Activated naive CD8-positive, alpha-beta T cell treated with anti-CD3 and anti-CD28 coated beads for 36 hours (primary cell): ENCODE results near the gene HGFAC. TPM values are rescaled to one million over a fixed set of nuclear protein-coding genes. Genes with fewer than 3 reads are reported as not detected.
A peak's percentile ranks its signal among the peaks of the same experiment; 100 is the strongest.

Source experiments
- DNase-seq: peaks from one replicate; pipeline ENCODE4 v3.0.0; 2021
- H3K27ac Mint-ChIP-seq: one replicate; pipeline ENCODE4 v1.8.0; 2022; ENCODE audit warnings: mild to moderate bottlenecking, moderate library complexity, mixed read lengths
- H3K27me3 Mint-ChIP-seq: one replicate; pipeline ENCODE4 v1.8.0; 2022; ENCODE audit warnings: mild to moderate bottlenecking, mixed read lengths
- H3K36me3 Mint-ChIP-seq: one replicate; pipeline ENCODE4 v1.8.0; 2021; ENCODE audit warnings: mild to moderate bottlenecking, mixed read lengths
- H3K4me1 Mint-ChIP-seq: one replicate; pipeline ENCODE4 v1.8.0; 2021; ENCODE audit warnings: mixed read lengths
- H3K4me3 Mint-ChIP-seq: one replicate; pipeline ENCODE4 v1.8.0; 2022; ENCODE audit warnings: mild to moderate bottlenecking, moderate library complexity, mixed read lengths
- H3K9me3 Mint-ChIP-seq: one replicate; pipeline ENCODE4 v1.8.0; 2022; ENCODE audit warnings: mixed read lengths
- total RNA-seq, 2 experiments: library from RNA; stranded (reverse); gene quantifications; one replicate each; pipeline ENCODE4 v1.2.3, GENCODE V29; 2021

Gene HGFAC
- total RNA-seq, 2 experiments from 2014 or later: not detected

- no peaks in the 10 kb centered on the region for H3K9me3 Mint-ChIP-seq
- no peaks in the 10 kb centered on the region for H3K36me3 Mint-ChIP-seq
- H3K27ac Mint-ChIP-seq: no peak overlapping the region
- H3K4me1 Mint-ChIP-seq: no peaks in the 10 kb centered on the region
- H3K27me3 Mint-ChIP-seq: peaks cover 7% of the 10 kb centered on the region
- DNase-seq: no peak
- no peak overlapping the region for H3K4me3 Mint-ChIP-seq
Measured at GRCh38 chr4:3475041-3475712, 33.4 kb downstream of the HGFAC start.

- peaks cover 10% of the 10 kb centered on the region for H3K27me3 Mint-ChIP-seq
- no peaks in the 10 kb centered on the region for H3K9me3 Mint-ChIP-seq
- no peaks in the 10 kb centered on the region for H3K4me1 Mint-ChIP-seq
- no peaks in the 10 kb centered on the region for H3K36me3 Mint-ChIP-seq
- no peak overlapping the region for H3K27ac Mint-ChIP-seq
- H3K4me3 Mint-ChIP-seq: no peak overlapping the region
- no peak for DNase-seq
Measured at GRCh38 chr4:3475713-3476260, 34.0 kb downstream of the HGFAC start.

- Mint-ChIP-seq H3K4me1 (no peaks in the 10 kb centered on the region), H3K36me3 (no peaks in the 10 kb centered on the region), H3K27me3 (peaks cover 16% of the 10 kb centered on the region), H3K27ac (no peak overlapping the region), H3K9me3 (no peaks in the 10 kb centered on the region), H3K4me3 (no peak overlapping the region)
- no peak for DNase-seq
Measured at GRCh38 chr4:3476341-3476747, 34.6 kb downstream of the HGFAC start.

GRCh38 chr4:3476936-3477749 is 35.4 kb downstream of the HGFAC start:
- no peak for DNase-seq
- Mint-ChIP-seq H3K27me3 (peaks cover 23% of the 10 kb centered on the region), H3K27ac (no peak overlapping the region), H3K9me3 (no peaks in the 10 kb centered on the region), H3K4me3 (no peak overlapping the region), H3K36me3 (no peaks in the 10 kb centered on the region), H3K4me1 (no peaks in the 10 kb centered on the region)

- Mint-ChIP-seq H3K4me3 (no peak overlapping the region), H3K36me3 (no peaks in the 10 kb centered on the region), H3K27me3 (peaks cover 23% of the 10 kb centered on the region), H3K9me3 (no peaks in the 10 kb centered on the region), H3K4me1 (no peaks in the 10 kb centered on the region), H3K27ac (no peak overlapping the region)
- DNase-seq: no peak
Measured at GRCh38 chr4:3477750-3478430, 36.1 kb downstream of the HGFAC start.

- Mint-ChIP-seq H3K36me3 (no peaks in the 10 kb centered on the region), H3K27ac (no peak overlapping the region), H3K4me1 (no peaks in the 10 kb centered on the region), H3K27me3 (peaks cover 26% of the 10 kb centered on the region), H3K9me3 (no peaks in the 10 kb centered on the region), H3K4me3 (no peak overlapping the region)
- DNase-seq: no peak
Measured at GRCh38 chr4:3478446-3479357, 36.9 kb downstream of the HGFAC start.

GRCh38 chr4:3479358-3480101 is 37.8 kb downstream of the HGFAC start:
- H3K9me3 Mint-ChIP-seq: no peaks in the 10 kb centered on the region
- DNase-seq: no peak
- no peak overlapping the region for H3K4me3 Mint-ChIP-seq
- peaks cover 31% of the 10 kb centered on the region for H3K27me3 Mint-ChIP-seq
- no peaks in the 10 kb centered on the region for H3K4me1 Mint-ChIP-seq
- H3K36me3 Mint-ChIP-seq: no peaks in the 10 kb centered on the region
- H3K27ac Mint-ChIP-seq: no peak overlapping the region

- Mint-ChIP-seq H3K27ac (no peak overlapping the region), H3K4me1 (no peaks in the 10 kb centered on the region), H3K36me3 (no peaks in the 10 kb centered on the region), H3K9me3 (no peaks in the 10 kb centered on the region), H3K27me3 (peaks cover 31% of the 10 kb centered on the region), H3K4me3 (no peak overlapping the region)
- DNase-seq: peak; percentile 77
Measured at GRCh38 chr4:3480528-3481112, 38.9 kb downstream of the HGFAC start.

GRCh38 chr4:3481113-3481531 is 39.4 kb downstream of the HGFAC start:
- no peak overlapping the region for H3K27ac Mint-ChIP-seq

GRCh38 chr4:3481783-3482393 is 40.1 kb downstream of the HGFAC start:
- H3K4me1 Mint-ChIP-seq: no peaks in the 10 kb centered on the region
- DNase-seq: no peak
- H3K27me3 Mint-ChIP-seq: peaks cover 24% of the 10 kb centered on the region
- no peaks in the 10 kb centered on the region for H3K36me3 Mint-ChIP-seq
- no peak overlapping the region for H3K4me3 Mint-ChIP-seq
- no peaks in the 10 kb centered on the region for H3K9me3 Mint-ChIP-seq
- no peak overlapping the region for H3K27ac Mint-ChIP-seq

More at GRCh38 chr4:3481113-3481531, 39.4 kb downstream of the HGFAC start:
- Mint-ChIP-seq H3K4me3 (no peak overlapping the region), H3K27me3 (peaks cover 31% of the 10 kb centered on the region), H3K4me1 (no peaks in the 10 kb centered on the region), H3K9me3 (no peaks in the 10 kb centered on the region), H3K36me3 (no peaks in the 10 kb centered on the region)
- DNase-seq: no peak

GRCh38 chr4:3482707-3483106 is 40.9 kb downstream of the HGFAC start:
- H3K4me1 Mint-ChIP-seq: no peaks in the 10 kb centered on the region
- H3K9me3 Mint-ChIP-seq: no peaks in the 10 kb centered on the region
- H3K27ac Mint-ChIP-seq: no peak overlapping the region
- no peaks in the 10 kb centered on the region for H3K36me3 Mint-ChIP-seq
- no peak for DNase-seq
- peaks cover 24% of the 10 kb centered on the region for H3K27me3 Mint-ChIP-seq
- no peak overlapping the region for H3K4me3 Mint-ChIP-seq

- no peak for DNase-seq
- Mint-ChIP-seq H3K27ac (no peak overlapping the region), H3K4me1 (no peaks in the 10 kb centered on the region), H3K4me3 (no peak overlapping the region), H3K36me3 (no peaks in the 10 kb centered on the region), H3K9me3 (no peaks in the 10 kb centered on the region), H3K27me3 (peaks cover 27% of the 10 kb centered on the region)
Measured at GRCh38 chr4:3483471-3483921, 41.7 kb downstream of the HGFAC start.
